ENCODE results near the gene OLFM4. TPM values are rescaled to one million over a fixed set of nuclear protein-coding genes. Genes with fewer than 3 reads are reported as not detected.

The OLFM4 gene
- total and polyA plus RNA-seq, 2 donors (not counting 3 experiments of a cell fraction or from before 2014, with no cell fraction given): not detected

DNA sequence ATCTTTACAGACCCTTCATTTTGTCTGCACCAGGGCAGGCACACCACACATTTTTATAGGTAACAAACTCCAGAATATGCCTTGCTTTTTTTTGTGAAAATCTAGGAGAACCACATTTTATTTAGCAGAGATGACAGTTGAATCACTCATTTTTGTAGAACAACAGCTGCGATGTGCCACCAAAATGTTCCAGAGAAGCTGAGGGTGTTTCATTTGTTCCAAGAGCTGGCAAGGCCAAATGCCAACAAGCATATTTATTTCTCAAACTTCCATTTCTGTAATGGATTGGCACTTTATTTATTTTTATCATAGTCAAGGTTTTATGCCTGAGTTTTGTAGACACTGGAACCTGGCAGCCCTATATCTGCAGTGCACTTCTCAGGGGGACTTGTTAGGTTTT lies 10.4 kb downstream of the OLFM4 start:
- H3K4me2 ChIP-seq (ENCODE audit: insufficient read depth, low read length): no peak overlapping the region
- H3K36me3 ChIP-seq (ENCODE audit: control insufficient read depth in 2 of 2, extremely low read depth in 1 of 2, insufficient read depth in 2 of 2, low read length in 2 of 2): no peaks in the 10 kb centered on the region
- intact Hi-C loops (cut with micrococcal nuclease): no loop called here
- no peaks in the 10 kb centered on the region for H3K9me3 ChIP-seq (replicated peaks; ENCODE audit: control insufficient read depth, insufficient read depth, low read length)
- BruUV-seq (replicated peaks): no TSS peak
- H3K79me2 ChIP-seq (ENCODE audit: control insufficient read depth, insufficient read depth, low read length): no peaks in the 10 kb centered on the region
- DNase-seq (ENCODE audit: low read depth, low spot score): no peak
- H3K9ac ChIP-seq (replicated peaks; ENCODE audit: extremely low read depth, insufficient read depth, low read length): no peak overlapping the region
- dilution Hi-C loops (cut with MboI; ENCODE audit: extremely low pct_ligation_motif_present, low sequenced_read_pairs): no loop called here
- no peaks in the 10 kb centered on the region for H3K9me1 ChIP-seq (replicated peaks; ENCODE audit: control insufficient read depth, extremely low read depth, insufficient read depth, low read length)
- H3K4me1 ChIP-seq (ENCODE audit: control insufficient read depth, extremely low read depth, insufficient read depth, low read length): no peaks in the 10 kb centered on the region
- H2AFZ ChIP-seq (ENCODE audit: low read depth, low read length): no peak overlapping the region
- no peaks in the 10 kb centered on the region for H4K20me1 ChIP-seq (replicated peaks; ENCODE audit: control insufficient read depth, extremely low read depth, insufficient read depth, low read length)
- TF ChIP-seq POLR2AphosphoS5 (IDR thresholded peaks at IDR 0.05; ENCODE audit: insufficient read depth, low read depth, low read length) (no peak), MYC (IDR thresholded peaks at IDR 0.05; ENCODE audit: low read depth, low read length) (no peak), POLR2A (IDR thresholded peaks at IDR 0.05; ENCODE audit: low read depth, low read length) (no peak), FOS (IDR thresholded peaks at IDR 0.05; ENCODE audit: borderline replicate concordance, insufficient read depth, low read length) (no peak)
- TF ChIP-seq, protein P1, sequence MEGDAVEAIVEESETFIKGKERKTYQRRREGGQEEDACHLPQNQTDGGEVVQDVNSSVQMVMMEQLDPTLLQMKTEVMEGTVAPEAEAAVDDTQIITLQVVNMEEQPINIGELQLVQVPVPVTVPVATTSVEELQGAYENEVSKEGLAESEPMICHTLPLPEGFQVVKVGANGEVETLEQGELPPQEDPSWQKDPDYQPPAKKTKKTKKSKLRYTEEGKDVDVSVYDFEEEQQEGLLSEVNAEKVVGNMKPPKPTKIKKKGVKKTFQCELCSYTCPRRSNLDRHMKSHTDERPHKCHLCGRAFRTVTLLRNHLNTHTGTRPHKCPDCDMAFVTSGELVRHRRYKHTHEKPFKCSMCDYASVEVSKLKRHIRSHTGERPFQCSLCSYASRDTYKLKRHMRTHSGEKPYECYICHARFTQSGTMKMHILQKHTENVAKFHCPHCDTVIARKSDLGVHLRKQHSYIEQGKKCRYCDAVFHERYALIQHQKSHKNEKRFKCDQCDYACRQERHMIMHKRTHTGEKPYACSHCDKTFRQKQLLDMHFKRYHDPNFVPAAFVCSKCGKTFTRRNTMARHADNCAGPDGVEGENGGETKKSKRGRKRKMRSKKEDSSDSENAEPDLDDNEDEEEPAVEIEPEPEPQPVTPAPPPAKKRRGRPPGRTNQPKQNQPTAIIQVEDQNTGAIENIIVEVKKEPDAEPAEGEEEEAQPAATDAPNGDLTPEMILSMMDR (IDR thresholded peaks at IDR 0.05; ENCODE audit: extremely low read depth in 1 of 2, insufficient read depth in 1 of 2, low read depth in 1 of 2, low read length in 2 of 2): no peak
- no peaks in the 10 kb centered on the region for H3K27me3 ChIP-seq (ENCODE audit: control insufficient read depth in 2 of 2, insufficient read depth in 2 of 2, low read length in 2 of 2)
- ChIA-PET CTCF (no interaction called here), POLR2A (no interaction called here)
- H3K4me3 ChIP-seq (replicated peaks in 1 of 3; ENCODE audit: insufficient read depth in 1 of 3, low read depth in 1 of 3, low read length in 3 of 3): no peak overlapping the region
- no peak for FAIRE-seq
- no peak overlapping the region for H3K27ac ChIP-seq (ENCODE audit: insufficient read depth, low read depth, low read length)

DNA sequence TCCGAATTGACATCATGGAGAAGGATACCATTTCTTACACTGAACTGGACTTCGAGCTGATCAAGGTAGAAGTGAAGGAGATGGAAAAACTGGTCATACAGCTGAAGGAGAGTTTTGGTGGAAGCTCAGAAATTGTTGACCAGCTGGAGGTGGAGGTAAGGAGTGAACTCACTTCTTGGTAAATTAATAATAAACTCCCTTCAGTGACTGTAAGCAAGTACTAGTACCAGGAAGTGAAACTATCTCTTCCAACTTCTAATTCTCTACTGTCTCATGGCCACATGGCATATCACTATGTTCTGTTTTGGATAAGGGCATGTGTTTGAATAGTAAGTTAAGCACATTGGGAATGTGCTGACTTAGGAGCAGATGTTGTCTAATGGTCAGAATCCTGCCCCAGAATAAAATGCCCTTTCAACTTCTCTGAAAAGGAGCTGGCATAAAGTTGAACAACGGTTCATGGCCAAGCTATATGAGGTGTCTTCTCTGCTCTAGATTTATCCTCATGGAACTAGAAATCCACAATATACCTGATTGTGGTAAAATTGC lies 13.4 kb downstream of the OLFM4 start:
- POLR2A ChIA-PET: no interaction called here
- CTCF ChIA-PET: no interaction called here
- H3K27ac ChIP-seq (ENCODE audit: insufficient read depth, low read depth, low read length): no peak overlapping the region
- no peak overlapping the region for H3K9ac ChIP-seq (replicated peaks; ENCODE audit: extremely low read depth, insufficient read depth, low read length)
- no peaks in the 10 kb centered on the region for H3K9me3 ChIP-seq (replicated peaks; ENCODE audit: control insufficient read depth, insufficient read depth, low read length)
- FAIRE-seq (no peak), DNase-seq (ENCODE audit: low read depth, low spot score) (no peak)
- no peak overlapping the region for H3K4me3 ChIP-seq (replicated peaks in 1 of 3; ENCODE audit: insufficient read depth in 1 of 3, low read depth in 1 of 3, low read length in 3 of 3)
- dilution Hi-C loops (cut with MboI; ENCODE audit: extremely low pct_ligation_motif_present, low sequenced_read_pairs) (no loop called here), intact Hi-C loops (cut with micrococcal nuclease) (no loop called here)
- no peak for TF ChIP-seq EZH2 (IDR thresholded peaks at IDR 0.05; ENCODE audit: borderline replicate concordance, low read depth, low read length, severe bottlenecking)
- no peaks in the 10 kb centered on the region for H3K27me3 ChIP-seq (ENCODE audit: control insufficient read depth in 2 of 2, insufficient read depth in 2 of 2, low read length in 2 of 2)
- no peaks in the 10 kb centered on the region for H3K4me1 ChIP-seq (ENCODE audit: control insufficient read depth, extremely low read depth, insufficient read depth, low read length)
- H3K4me2 ChIP-seq (ENCODE audit: insufficient read depth, low read length): no peak overlapping the region
- no peaks in the 10 kb centered on the region for H3K36me3 ChIP-seq (ENCODE audit: control insufficient read depth in 2 of 2, extremely low read depth in 1 of 2, insufficient read depth in 2 of 2, low read length in 2 of 2)
- BruUV-seq (replicated peaks): no TSS peak
- no peaks in the 10 kb centered on the region for H3K79me2 ChIP-seq (ENCODE audit: control insufficient read depth, insufficient read depth, low read length)
- no peaks in the 10 kb centered on the region for H4K20me1 ChIP-seq (replicated peaks; ENCODE audit: control insufficient read depth, extremely low read depth, insufficient read depth, low read length)
- H2AFZ ChIP-seq (ENCODE audit: low read depth, low read length): no peak overlapping the region
- H3K9me1 ChIP-seq (replicated peaks; ENCODE audit: control insufficient read depth, extremely low read depth, insufficient read depth, low read length): peaks cover 3% of the 10 kb centered on the region

Measured in endothelial cell of umbilical vein (primary cell).